K562 (cell line): Measurements from ENCODE around the gene VDAC2. TPM values are rescaled to one million over a fixed set of nuclear protein-coding genes. Genes with fewer than 3 reads are reported as not detected.

ENCODE experiments used
- ATAC-seq: fragments of 200-7000 bp; cut with Tn5 transposase; 3 replicates; pipeline ENCODE4 v1.9.1; 2020; ENCODE audit warnings: moderate library complexity
- BruUV-seq: library from RNA; stranded (reverse); fragments of 400-500 nt; replicated peaks from 2 replicates; lab custom pipeline; 2021; lab: Mats Ljungman, UMichigan
- CTCF ChIA-PET: fragments of 300-600 bp; formaldehyde crosslinking; extraction: SDS; loops from one replicate; lab custom pipeline; 2021; ENCODE audit warnings: low intra/inter-chr PET ratio; lab: Yijun Ruan, JAX
- POLR2A ChIA-PET: fragments of 300-600, 350-650 bp; sonication (Branson Sonifier 250); formaldehyde crosslinking; extraction: SDS; loops from one replicate; lab custom pipeline; 2021; ENCODE audit warnings: antibody characterized with exemption, inconsistent platforms; lab: Yijun Ruan, JAX
- DNase-seq, 4 experiments: peaks; one replicate each; pipeline versions ENCODE4 v3.0.0 to v3.0.0-alpha.2; 2011 to 2018; ENCODE audit warnings: low spot score in 3 of 4, mixed read lengths in 3 of 4; ENCODE audit errors: extremely low read depth in 1 of 4
- FAIRE-seq: peaks from 2 replicates; lab custom pipeline; 2011; peaks lifted over from hg19 to GRCh38; lab: Jason Lieb, UNC
- H2AFZ ChIP-seq: 2 replicates; pipeline ENCODE4 v1.6.0; 2011; ENCODE audit warnings: low read depth, low read length, control low read depth, inconsistent platforms
- H3K27ac ChIP-seq: fragments of 200-600 bp; 3 replicates; pipeline ENCODE4 v1.8.0; 2011; ENCODE audit warnings: low read depth, mild to moderate bottlenecking, control low read depth, inconsistent platforms, low read length, moderate library complexity, mixed read lengths; ENCODE audit errors: extremely low read depth
- H3K27me3 ChIP-seq, 2 experiments: fragments of 300-600 bp in 1 of 2; 2 replicates in 1 of 2; 3 replicates in 1 of 2; pipeline versions ENCODE4 v1.6.0 to v1.8.0; 2011; ENCODE audit warnings: inconsistent platforms in 2 of 2, low read length in 2 of 2, mild to moderate bottlenecking in 1 of 2, mixed read lengths in 1 of 2, moderate library complexity in 1 of 2; ENCODE audit not compliant: control insufficient read depth in 2 of 2, insufficient read depth in 2 of 2
- H3K36me3 ChIP-seq: fragments of 300-600 bp; 3 replicates; pipeline ENCODE4 v1.8.0; 2011; ENCODE audit warnings: mild to moderate bottlenecking, low read length, inconsistent platforms; ENCODE audit not compliant: control insufficient read depth, insufficient read depth
- H3K4me1 ChIP-seq, 2 experiments: fragments of 200-600 bp in 1 of 2; replicated peaks in 1 of 2; 2 replicates in 1 of 2; 3 replicates in 1 of 2; pipeline versions ENCODE4 v1.5.1 to v1.8.0; 2011; ENCODE audit warnings: inconsistent platforms in 2 of 2, low read length in 2 of 2, mild to moderate bottlenecking in 1 of 2, mixed read lengths in 1 of 2, moderate library complexity in 1 of 2; ENCODE audit not compliant: control insufficient read depth in 2 of 2, insufficient read depth in 2 of 2
- H3K4me2 ChIP-seq: 2 replicates; pipeline ENCODE4 v1.6.1; 2011; ENCODE audit warnings: low read length, control low read depth, inconsistent platforms, mixed read lengths; ENCODE audit not compliant: insufficient read depth
- H3K4me3 ChIP-seq: fragments of 200-600 bp; sonication (generic), shearing (Covaris generic); 2 replicates; pipeline ENCODE4 v1.5.1; 2016; ENCODE audit warnings: control low read depth, inconsistent platforms
- H3K79me2 ChIP-seq: fragments of 200-600 bp; 3 replicates; pipeline ENCODE4 v1.8.0; 2011; ENCODE audit warnings: low read length, inconsistent platforms; ENCODE audit not compliant: control insufficient read depth, insufficient read depth
- H3K9ac ChIP-seq, 2 experiments: 2 replicates each; pipeline versions ENCODE4 v1.6.0 to v1.6.1; 2011; ENCODE audit warnings: low read depth in 2 of 2, low read length in 2 of 2, control low read depth in 1 of 2, inconsistent platforms in 1 of 2, mild to moderate bottlenecking in 1 of 2, mixed read lengths in 1 of 2; ENCODE audit not compliant: insufficient read depth in 1 of 2
- H3K9me1 ChIP-seq: one replicate; pipeline ENCODE4 v1.6.0; 2011; ENCODE audit warnings: inconsistent platforms, mild to moderate bottlenecking, low read length, moderate library complexity; ENCODE audit not compliant: control insufficient read depth, insufficient read depth
- H3K9me3 ChIP-seq: replicated peaks from 2 replicates; pipeline ENCODE4 v1.5.1; 2011; ENCODE audit warnings: low read depth, low read length, inconsistent platforms; ENCODE audit not compliant: control insufficient read depth, insufficient read depth
- H4K20me1 ChIP-seq: replicated peaks from 2 replicates; pipeline ENCODE4 v1.6.1; 2011; ENCODE audit warnings: low read length, inconsistent platforms, mixed read lengths; ENCODE audit not compliant: control insufficient read depth, insufficient read depth
- WGBS: fragments of 100-300 bp; shearing (Covaris generic); methylation state at CpG from one replicate; pipeline ENCODE4 v1.1.6; 2016; ENCODE audit warnings: low coverage, mixed read lengths; ENCODE audit not compliant: insufficient coverage; ENCODE audit errors: missing lambda C conversion rate; 5-methylcytosine and 5-hydroxymethylcytosine counted together
- in situ Hi-C: fragments of 300-500 bp; cut with MboI; formaldehyde crosslinking; loops from 4 replicates; pipeline ENCODE4 v1.15.0; 2018; ENCODE audit warnings: inconsistent platforms, mixed read lengths
- intact Hi-C: fragments of 100-400 bp; cut with micrococcal nuclease; formaldehyde crosslinking; loops from 2 replicates; pipeline ENCODE4 v1.14.2; 2022
- polyA plus RNA-seq, 8 experiments: library from polyadenylated mRNA; depleted of rRNA in 4 of 8; stranded (reverse) in 5 of 8; unstranded in 3 of 8; fragments of >200 nt; fragmentation: Nextera tagmentation in 2 of 8; fragmentation: Illumina TruSeq in 1 of 8; extraction: Ambion mirVana in 2 of 8; extraction: Trizol in 1 of 8; gene quantifications; 2 replicates each; pipeline versions ENCODE4 v1.2.1 to v1.2.3, GENCODE V29; 2011 to 2014; ENCODE audit warnings: inconsistent platforms in 1 of 8, missing spikeins in 1 of 8
- total RNA-seq, 7 experiments: library from RNA; depleted of rRNA in 6 of 7; stranded (reverse); fragments of >200 nt in 6 of 7; fragmentation: Illumina TruSeq in 2 of 7; extraction: Trizol in 2 of 7; gene quantifications; 2 replicates each; pipeline versions ENCODE4 v1.2.1 to v1.2.3, GENCODE V29; 2011 to 2021; ENCODE audit warnings: low replicate concordance in 1 of 7
- TF ChIP-seq, protein P1 (sequence below): fragments of 250-450 bp; sonication (Bioruptor Pico); IDR thresholded peaks from 2 replicates; pipeline ENCODE4 v1.6.1; 2021; ENCODE audit warnings: mild to moderate bottlenecking
- TF ChIP-seq, protein P2 (sequence below): sonication (generic); formaldehyde crosslinking; IDR thresholded peaks from 2 replicates; pipeline ENCODE4 v1.8.0; 2022; ENCODE audit warnings: mild to moderate bottlenecking, missing genetic modification reagents, borderline replicate concordance
- TF ChIP-seq, protein P3 (sequence below): fragments of 200-800 bp; sonication (Bioruptor generic); IDR thresholded peaks from 2 replicates; pipeline ENCODE4 v1.6.1; 2017; ENCODE audit warnings: missing genetic modification characterization, missing compliant biosample characterization

Gene VDAC2
- total and polyA plus RNA-seq, 9 of the 15 experiments (the other 6 are each of a cell fraction or from before 2014, with no cell fraction given) = 139 to 450 (median 250) TPM

DNA sequence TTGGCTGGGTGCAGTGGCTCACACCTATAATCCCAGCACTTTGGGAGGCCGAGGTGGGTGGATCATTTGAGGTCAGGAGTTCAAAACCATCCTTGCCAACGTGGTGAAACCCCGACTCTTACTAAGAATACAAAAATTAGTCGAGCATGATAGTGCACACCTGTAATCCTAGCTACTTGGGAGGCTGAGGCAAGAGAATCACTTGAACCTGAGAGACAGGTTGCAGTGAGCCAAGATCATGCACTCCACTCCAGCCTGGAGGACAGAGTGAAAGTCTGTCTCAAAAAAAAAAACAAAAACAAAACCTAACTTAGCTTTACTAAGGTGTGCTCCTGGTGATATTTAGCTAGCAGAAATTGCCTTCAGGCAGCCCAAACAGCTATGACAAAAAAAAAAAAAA lies 24.3 kb upstream of the VDAC2 start:
- TF ChIP-seq, protein P1, sequence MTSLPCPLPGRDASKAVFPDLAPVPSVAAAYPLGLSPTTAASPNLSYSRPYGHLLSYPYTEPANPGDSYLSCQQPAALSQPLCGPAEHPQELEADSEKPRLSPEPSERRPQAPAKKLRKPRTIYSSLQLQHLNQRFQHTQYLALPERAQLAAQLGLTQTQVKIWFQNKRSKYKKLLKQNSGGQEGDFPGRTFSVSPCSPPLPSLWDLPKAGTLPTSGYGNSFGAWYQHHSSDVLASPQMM (CRISPR knock-in tag) = no peak
- TF ChIP-seq, protein P2, sequence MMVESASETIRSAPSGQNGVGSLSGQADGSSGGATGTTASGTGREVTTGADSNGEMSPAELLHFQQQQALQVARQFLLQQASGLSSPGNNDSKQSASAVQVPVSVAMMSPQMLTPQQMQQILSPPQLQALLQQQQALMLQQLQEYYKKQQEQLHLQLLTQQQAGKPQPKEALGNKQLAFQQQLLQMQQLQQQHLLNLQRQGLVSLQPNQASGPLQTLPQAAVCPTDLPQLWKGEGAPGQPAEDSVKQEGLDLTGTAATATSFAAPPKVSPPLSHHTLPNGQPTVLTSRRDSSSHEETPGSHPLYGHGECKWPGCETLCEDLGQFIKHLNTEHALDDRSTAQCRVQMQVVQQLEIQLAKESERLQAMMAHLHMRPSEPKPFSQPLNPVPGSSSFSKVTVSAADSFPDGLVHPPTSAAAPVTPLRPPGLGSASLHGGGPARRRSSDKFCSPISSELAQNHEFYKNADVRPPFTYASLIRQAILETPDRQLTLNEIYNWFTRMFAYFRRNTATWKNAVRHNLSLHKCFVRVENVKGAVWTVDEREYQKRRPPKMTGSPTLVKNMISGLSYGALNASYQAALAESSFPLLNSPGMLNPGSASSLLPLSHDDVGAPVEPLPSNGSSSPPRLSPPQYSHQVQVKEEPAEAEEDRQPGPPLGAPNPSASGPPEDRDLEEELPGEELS = 0 out of 2 replicates have a peak, but pooled peaks have one; percentile 54
- TF ChIP-seq, protein P3, sequence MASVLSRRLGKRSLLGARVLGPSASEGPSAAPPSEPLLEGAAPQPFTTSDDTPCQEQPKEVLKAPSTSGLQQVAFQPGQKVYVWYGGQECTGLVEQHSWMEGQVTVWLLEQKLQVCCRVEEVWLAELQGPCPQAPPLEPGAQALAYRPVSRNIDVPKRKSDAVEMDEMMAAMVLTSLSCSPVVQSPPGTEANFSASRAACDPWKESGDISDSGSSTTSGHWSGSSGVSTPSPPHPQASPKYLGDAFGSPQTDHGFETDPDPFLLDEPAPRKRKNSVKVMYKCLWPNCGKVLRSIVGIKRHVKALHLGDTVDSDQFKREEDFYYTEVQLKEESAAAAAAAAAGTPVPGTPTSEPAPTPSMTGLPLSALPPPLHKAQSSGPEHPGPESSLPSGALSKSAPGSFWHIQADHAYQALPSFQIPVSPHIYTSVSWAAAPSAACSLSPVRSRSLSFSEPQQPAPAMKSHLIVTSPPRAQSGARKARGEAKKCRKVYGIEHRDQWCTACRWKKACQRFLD (CRISPR knock-in tag) = no peak
- H3K4me3 ChIP-seq = no peak overlapping the region
- peaks cover 0 to 18% of the 10 kb centered on the region in 2 experiments; a peak in 3 of 5 replicates for H3K4me1 ChIP-seq
- no peak for DNase-seq
- no TSS peak for BruUV-seq
- WGBS = 28% methylated on average over 4 of the region's 4 CpGs
- no peak overlapping the region for H3K9ac ChIP-seq
- POLR2A ChIA-PET = interaction anchor here (0.5 to 1.3 kb wide), 3 partner anchors 11 to 52 kb away, joined by 3 to 4 read pairs (median 3); no protein-coding TSS in a partner anchor
- in situ Hi-C loops (no loop called here), intact Hi-C loops (loop anchor here (5.0 kb wide), 1 partner anchor 74 kb away; the partner anchor contains the start of gene SAMD8)
- no peaks in the 10 kb centered on the region for H4K20me1 ChIP-seq
- H2AFZ ChIP-seq = no peak overlapping the region
- H3K4me2 ChIP-seq = no peak overlapping the region
- FAIRE-seq = no peak
- peaks cover 3% of the 10 kb centered on the region for H3K9me1 ChIP-seq
- CTCF ChIA-PET = interaction anchor here (4.5 to 4.9 kb wide), 2 partner anchors 45 to 49 kb away, joined by 38 to 45 read pairs; partner anchors contain the start of gene COMTD1
- ATAC-seq = no peak
- H3K27ac ChIP-seq = no peak overlapping the region
- H3K9me3 ChIP-seq = no peaks in the 10 kb centered on the region
- no peaks in the 10 kb centered on the region for H3K27me3 ChIP-seq
- H3K36me3 ChIP-seq = no peaks in the 10 kb centered on the region
- no peaks in the 10 kb centered on the region for H3K79me2 ChIP-seq
